HG03064 (cell line): ENCODE measurements around the gene ACBD4.

Source experiments
- ATAC-seq: cut with Tn5 transposase; IDR thresholded peaks from one replicate; pipeline ENCODE4 v1.9.1; 2021; ENCODE audit warnings: low read depth; ENCODE audit not compliant: unreplicated experiment

The ACBD4 gene, protein sequence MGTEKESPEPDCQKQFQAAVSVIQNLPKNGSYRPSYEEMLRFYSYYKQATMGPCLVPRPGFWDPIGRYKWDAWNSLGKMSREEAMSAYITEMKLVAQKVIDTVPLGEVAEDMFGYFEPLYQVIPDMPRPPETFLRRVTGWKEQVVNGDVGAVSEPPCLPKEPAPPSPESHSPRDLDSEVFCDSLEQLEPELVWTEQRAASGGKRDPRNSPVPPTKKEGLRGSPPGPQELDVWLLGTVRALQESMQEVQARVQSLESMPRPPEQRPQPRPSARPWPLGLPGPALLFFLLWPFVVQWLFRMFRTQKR

GRCh38 chr17:45135192-45135977 is at the start of gene ACBD4:
ACBD4 (plus strand) TSS chr17:45135687; CDS start chr17:45136145, 458 bp downstream.
- ATAC-seq = peak; percentile 66

- ATAC-seq = no peak
These were observed 49.1 kb upstream of the ACBD4 start for GRCh38 chr17:45086391-45086790.

DNA sequence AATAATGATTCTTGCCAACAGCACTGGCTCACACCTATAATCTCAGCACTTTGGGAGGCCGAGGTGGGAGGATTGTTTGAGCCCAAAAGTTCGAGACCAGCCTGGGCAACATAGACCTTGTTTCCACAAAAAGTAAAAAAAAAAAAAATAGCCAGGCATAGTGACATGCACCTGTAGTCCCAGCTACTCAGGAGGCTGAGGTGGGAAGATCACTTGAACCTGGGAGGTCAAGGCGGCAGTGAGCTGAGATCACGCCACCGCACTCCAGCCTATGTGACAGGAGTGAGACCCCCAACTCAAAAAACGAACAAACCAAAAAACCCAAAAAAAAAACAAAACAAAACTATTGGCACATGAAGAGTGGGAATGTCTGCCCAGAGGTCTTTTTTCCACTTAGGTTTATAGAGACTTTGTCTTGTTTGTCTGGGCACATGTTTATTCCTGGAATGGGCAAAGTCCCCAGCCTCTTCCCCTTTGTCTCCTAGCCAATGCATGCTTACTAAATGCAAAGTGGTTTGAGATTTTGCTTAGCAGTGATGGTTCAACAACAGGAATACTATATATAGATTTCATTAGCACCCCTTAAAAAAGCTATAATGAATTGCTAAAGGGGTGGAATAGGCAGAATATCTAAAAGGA is 48.5 kb upstream of the ACBD4 start:
- ATAC-seq = no peak

DNA sequence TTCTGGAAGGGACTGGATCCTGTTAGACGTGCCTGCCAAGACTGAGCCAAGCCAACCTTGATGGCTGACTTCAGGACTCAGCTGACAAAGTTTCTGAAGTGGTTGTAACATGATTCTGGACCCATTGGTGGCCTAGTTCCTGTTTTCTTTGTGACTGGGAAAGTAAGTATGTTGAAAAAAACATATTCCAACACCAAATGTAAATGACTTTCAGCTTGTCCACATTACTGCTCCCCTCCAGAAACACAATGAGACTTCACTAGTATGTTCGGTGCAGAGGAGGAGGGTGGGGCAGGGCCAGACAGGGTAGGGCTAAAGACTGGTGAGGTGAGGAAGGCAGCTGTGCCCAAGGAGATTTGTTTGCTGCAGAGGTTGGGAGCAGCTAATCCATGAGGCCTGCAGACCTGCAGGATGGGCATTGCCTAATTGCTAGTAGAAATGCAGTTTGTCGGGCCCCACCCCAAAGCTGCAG is 47.9 kb upstream of the ACBD4 start:
- ATAC-seq = no peak

DNA sequence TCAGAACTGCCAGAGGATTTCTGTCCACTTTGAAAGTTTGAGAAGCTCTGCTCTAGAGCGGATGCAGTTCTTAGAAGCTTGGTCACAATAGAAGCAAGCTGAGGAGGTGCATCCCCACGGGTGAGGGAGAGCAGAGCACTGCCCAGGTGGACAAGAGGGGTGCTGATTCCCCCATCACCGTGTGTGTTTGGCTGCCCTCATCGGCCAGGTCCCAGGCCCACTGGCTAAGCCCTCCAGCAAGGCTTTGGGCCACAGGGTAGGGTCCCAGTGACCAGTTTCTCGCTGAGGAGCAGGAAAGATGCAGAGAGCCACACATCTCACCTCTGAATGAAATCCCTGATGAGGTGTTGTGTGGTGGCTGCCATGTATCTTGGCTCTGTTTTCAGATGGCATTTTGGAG is 47.5 kb upstream of the ACBD4 start:
- ATAC-seq = no peak

DNA sequence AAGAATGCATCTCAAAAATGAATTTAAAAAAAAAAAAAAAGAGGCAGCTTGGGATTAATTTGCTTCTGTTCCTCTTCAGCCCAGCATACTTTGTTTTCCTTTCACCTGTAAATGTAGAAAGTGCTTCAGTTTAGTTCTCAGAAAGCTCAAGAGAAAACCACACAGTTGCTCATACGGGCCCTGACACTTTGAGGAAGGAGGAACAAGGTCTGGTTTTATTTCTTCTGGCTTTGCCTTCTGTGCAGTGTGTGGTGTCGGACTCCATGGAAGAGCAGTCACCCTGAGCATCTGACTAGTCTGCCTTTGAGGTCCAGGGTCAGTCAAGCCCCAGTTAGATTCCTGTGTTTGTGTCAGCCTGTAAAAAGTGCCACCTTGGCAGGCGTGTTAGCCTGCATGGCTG is 46.7 kb upstream of the ACBD4 start:
- ATAC-seq = no peak

DNA sequence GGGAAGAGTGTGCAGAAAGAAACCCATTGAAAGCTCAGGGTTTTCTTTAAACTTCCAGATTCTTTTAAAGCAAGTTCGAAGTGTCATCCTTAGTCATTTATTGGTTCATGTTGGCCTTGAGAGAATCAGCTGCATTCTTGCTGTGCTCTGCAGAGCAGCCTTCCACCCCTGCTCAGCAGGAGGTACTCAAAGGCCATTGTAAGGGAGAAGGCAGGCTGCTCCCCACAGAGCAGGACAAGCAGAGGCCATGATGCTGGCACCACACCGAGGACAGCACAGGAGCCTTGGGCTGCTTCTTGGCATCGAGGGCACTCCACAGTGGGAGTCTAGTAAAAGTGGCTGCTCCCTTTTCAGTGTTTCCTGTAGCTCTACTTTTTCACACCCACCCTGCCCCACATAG is 44.8 kb upstream of the ACBD4 start:
- ATAC-seq = no peak

DNA sequence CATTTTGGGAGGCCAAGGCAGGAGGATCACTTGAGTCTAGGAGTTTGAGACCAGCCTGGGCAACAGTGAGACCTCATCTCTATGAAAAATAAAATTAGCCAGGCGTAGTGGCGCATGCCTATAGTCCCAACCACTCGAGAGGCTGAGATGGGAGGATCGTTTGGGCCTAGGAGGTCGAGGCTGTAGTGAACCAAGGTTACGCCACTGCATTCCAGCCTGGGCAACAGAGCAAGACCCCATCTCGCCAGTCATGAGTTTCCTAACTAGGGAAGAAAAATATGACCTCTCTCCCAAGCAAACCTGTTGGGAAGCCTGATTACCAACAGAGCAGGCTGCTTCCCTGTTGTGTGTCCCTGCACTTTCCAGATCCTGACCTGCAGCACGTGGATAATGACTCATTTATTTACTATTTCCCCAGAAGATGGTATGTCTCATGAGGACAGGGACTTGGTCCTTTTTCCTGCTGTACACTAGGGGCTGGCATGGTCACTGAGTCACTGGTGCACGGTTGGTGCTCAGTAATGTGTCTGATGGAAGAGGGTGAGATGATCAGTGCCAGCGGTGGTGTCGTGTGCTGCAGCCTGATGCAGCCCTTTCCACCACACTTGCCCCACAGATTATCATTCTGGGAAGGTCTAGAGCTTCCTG is 43.6 kb upstream of the ACBD4 start:
- no peak for ATAC-seq

DNA sequence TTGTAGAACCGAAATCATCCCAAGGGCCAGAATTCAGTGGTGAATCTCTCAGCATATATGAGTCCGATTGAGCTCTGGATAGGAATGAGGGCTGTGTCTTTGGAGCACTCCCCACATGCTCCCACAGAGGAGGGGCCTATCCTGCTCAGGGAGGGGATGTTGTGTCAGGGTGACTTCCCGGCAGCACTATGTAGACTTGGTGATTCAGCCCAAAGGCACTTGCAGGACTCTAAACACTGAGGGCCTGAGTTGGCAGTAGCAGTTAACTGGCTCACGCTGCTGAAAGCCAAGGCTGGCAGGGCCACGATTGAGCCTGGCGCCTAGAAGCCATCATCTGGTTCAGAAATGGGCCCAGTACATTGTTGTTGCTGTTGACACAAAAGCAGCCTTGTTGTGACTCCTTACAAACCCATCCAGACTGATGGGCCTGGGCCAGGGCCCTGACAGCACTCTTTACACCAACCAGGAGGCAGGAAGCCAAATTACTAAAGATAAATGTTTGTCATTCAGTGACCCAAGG is 42.5 kb upstream of the ACBD4 start:
- no peak for ATAC-seq

GRCh38 chr17:45093444-45094110 is 41.9 kb upstream of the ACBD4 start:
- no peak for ATAC-seq

- ATAC-seq = no peak
These were observed 39.3 kb upstream of the ACBD4 start for GRCh38 chr17:45096141-45096540.

- no peak for ATAC-seq
These were observed 38.6 kb upstream of the ACBD4 start for GRCh38 chr17:45096926-45097325.

DNA sequence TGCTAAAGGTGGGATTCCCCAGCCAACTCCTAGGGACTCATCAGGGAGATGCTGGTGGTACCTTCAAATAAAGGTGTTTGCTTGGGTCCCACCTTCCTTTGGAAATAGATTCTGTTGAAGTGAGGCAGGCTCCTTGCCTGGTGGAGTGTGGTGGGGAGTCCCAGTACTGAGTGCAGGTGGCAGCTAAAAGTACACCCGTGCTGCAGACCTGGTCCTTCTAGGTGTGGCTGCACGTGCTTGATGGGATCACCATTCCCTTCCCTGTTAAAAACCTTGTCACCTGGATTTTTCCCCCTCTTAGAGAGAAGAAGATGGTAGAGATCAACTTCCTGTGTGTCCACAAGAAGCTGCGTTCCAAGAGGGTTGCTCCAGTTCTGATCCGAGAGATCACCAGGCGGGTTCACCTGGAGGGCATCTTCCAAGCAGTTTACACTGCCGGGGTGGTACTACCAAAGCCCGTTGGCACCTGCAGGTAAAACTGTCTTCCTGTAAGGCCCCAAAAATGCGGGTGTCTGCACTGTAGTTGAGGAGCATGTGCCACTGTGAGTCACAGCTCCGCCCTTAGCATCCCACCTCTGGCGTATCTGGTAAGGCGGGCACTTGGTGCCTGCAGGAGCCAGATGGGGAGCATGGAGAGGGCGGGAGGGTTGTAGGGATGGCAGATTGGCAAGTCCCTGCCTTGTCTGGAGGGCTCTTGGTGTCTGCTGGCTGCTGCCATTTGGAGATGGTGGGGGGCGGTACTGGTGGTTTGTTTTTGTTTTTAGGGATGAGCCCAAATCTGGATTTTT is 37.2 kb upstream of the ACBD4 start:
- no peak for ATAC-seq

DNA sequence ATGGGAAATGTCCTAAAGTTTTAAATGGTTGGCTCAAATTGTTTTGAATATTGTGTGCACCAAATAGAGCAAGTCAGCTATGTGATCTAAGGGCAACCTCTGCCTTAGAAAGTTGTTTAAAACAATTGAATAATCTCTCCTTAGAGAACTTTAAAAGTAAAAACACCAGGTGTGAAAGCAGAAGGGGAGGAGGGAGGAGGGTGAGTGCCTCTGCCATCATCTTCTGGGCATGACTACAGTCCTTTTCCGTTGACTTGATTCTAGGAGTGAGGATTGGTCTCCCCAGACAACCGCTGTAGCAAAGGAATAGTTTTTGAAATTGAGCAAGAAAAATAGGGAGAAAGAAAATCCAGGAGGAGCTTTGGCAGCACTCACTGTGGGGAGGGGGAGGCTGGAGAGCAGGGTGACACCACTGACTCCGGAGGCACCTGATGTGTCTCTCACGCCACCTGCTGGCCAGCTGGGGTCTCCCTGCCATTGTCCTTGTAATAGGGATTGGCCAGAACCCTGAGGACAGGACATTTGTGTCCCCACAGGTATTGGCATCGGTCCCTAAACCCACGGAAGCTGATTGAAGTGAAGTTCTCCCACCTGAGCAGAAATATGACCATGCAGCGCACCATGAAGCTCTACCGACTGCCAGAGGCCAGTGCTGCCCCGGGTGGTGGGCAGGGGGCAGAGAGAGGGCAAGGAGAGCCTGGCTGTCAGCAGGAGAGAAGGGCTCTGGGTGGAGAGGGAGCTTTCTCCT is 36.4 kb upstream of the ACBD4 start:
- no peak for ATAC-seq

GRCh38 chr17:45101546-45101882 is 34.0 kb upstream of the ACBD4 start:
- no peak for ATAC-seq

GRCh38 chr17:45101883-45102811 is 33.3 kb upstream of the ACBD4 start:
- ATAC-seq = no peak

GRCh38 chr17:45102856-45103255 is 32.6 kb upstream of the ACBD4 start:
- ATAC-seq = no peak

- ATAC-seq = no peak
These were observed 32.2 kb upstream of the ACBD4 start for GRCh38 chr17:45103269-45103795.
